ENCODE results near the gene CACNA1C.

DNA sequence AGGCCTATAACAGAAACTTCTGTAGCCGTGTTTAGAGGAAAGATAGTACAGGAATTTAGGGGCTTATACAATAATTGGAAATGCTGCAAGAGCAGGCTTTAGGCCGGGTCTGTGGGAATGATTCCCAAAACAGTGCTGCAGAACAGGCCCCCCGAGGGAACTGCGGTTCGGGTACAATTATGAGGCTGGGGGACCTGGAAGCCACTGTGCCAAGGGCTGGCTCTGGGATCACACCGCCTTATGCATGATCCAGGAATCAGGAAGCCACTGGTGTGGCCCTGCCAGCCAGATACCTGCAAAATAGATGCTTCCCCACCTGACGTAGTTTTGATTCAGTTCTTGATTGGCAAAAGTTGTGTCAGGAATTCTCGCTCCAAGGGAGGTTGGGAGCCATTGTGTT is 55.4 kb downstream of the CACNA1C start:
- TF ChIP-seq, protein P1, sequence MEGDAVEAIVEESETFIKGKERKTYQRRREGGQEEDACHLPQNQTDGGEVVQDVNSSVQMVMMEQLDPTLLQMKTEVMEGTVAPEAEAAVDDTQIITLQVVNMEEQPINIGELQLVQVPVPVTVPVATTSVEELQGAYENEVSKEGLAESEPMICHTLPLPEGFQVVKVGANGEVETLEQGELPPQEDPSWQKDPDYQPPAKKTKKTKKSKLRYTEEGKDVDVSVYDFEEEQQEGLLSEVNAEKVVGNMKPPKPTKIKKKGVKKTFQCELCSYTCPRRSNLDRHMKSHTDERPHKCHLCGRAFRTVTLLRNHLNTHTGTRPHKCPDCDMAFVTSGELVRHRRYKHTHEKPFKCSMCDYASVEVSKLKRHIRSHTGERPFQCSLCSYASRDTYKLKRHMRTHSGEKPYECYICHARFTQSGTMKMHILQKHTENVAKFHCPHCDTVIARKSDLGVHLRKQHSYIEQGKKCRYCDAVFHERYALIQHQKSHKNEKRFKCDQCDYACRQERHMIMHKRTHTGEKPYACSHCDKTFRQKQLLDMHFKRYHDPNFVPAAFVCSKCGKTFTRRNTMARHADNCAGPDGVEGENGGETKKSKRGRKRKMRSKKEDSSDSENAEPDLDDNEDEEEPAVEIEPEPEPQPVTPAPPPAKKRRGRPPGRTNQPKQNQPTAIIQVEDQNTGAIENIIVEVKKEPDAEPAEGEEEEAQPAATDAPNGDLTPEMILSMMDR (conservative IDR thresholded peaks at IDR 0.05 in 1 of 2, IDR thresholded peaks at IDR 0.05 in 1 of 2; ENCODE audit: extremely low read depth in 1 of 2, insufficient read depth in 1 of 2, low read depth in 1 of 2, low read length in 2 of 2), result no peak
- TF ChIP-seq EZH2 (IDR thresholded peaks at IDR 0.05; ENCODE audit: borderline replicate concordance, low read length), result no peak
